ENCODE measurements around the gene P2RY1. TPM values are rescaled to one million over a fixed set of nuclear protein-coding genes. Genes with fewer than 3 reads are reported as not detected.

Gene P2RY1
- total RNA-seq, 6 donors from 2014 or later: 13.4 to 18.8 (median 16.8) TPM

DNA sequence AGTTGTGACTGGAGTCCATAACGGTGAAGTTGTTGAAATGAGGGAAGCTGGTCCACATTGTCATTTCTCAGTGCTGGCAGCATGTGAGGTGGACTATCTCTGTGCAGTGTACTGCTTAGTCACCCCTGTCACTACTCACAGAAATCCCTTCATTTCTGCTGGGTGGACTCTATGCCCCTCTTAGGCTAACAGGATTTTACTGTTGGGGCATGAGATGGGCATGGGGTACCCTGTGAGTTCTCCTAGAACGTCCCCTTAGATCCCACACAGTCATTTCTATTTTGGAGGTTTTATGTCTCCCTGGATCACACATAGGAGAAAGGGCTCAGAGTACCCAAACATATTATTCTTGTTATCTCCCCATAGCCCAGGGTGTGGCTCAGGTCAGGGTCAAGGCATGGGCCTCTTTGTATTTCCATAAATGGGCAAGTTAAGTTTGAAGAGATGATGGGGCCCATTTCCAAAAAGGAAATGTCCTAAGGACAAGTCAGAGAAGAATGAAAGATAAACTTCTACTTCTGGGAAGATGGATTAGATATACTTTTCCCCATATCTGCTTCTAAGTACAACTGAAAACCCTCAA, 15.2 kb downstream of the P2RY1 start:
- ATAC-seq (ENCODE audit: low FRiP score in 2 of 2): no peak
- 85 to 88% methylated on average over 2 of the region's 2 CpGs for WGBS, 2 donors
- Histone ChIP-seq H3K36me3 (no peaks in the 10 kb centered on the region), H3K4me1 (no peaks in the 10 kb centered on the region), H3K4me3 (no peak overlapping the region), H3K27me3 (no peaks in the 10 kb centered on the region), H3K27ac (no peak overlapping the region), H3K9me3 (peaks cover 0 to 10% (median 3%) of the 10 kb centered on the region in 4 donors)
- no peak for DNase-seq
- no peak for TF ChIP-seq POLR2AphosphoS5 (IDR thresholded peaks at IDR 0.05)
- TF ChIP-seq EP300 (IDR thresholded peaks at IDR 0.05): no peak
- no peak for TF ChIP-seq POLR2A (IDR thresholded peaks at IDR 0.05)
- no peak for TF ChIP-seq CTCF (IDR thresholded peaks at IDR 0.05)

GRCh38 chr3:152853196-152853595, 18.3 kb downstream of the P2RY1 start:
- Histone ChIP-seq H3K27ac (no peak overlapping the region), H3K9me3 (no peaks in the 10 kb centered on the region)

GRCh38 chr3:152857082-152857481, 22.2 kb downstream of the P2RY1 start:
- peak in 1 of 2 donors; percentile 55 for DNase-seq
- Histone ChIP-seq H3K36me3 (no peaks in the 10 kb centered on the region), H3K27ac (peak overlapping the region in 3 of 4 donors; percentile 44 to 61 (median 57)), H3K27me3 (no peaks in the 10 kb centered on the region), H3K9me3 (no peaks in the 10 kb centered on the region), H3K4me1 (peaks cover 4 to 8% (median 6%) of the 10 kb centered on the region in 4 donors), H3K4me3 (no peak overlapping the region)
- 76 to 87% methylated on average over 1 of the region's 1 CpG for WGBS, 2 donors
- ATAC-seq (ENCODE audit: low FRiP score in 2 of 2): peak; percentile 73 to 83
- TF ChIP-seq POLR2A (IDR thresholded peaks at IDR 0.05) (no peak), CTCF (IDR thresholded peaks at IDR 0.05) (no peak), POLR2AphosphoS5 (IDR thresholded peaks at IDR 0.05) (peak; percentile 37 to 47), EP300 (IDR thresholded peaks at IDR 0.05) (peak in 1 of 4 donors; percentile 68)

More at GRCh38 chr3:152853196-152853595, 18.3 kb downstream of the P2RY1 start:
- no peak for TF ChIP-seq EP300 (IDR thresholded peaks at IDR 0.05)
- TF ChIP-seq POLR2AphosphoS5 (IDR thresholded peaks at IDR 0.05): no peak
- no peaks in the 10 kb centered on the region for H3K27me3 ChIP-seq
- peaks cover 0 to 8% (median 2%) of the 10 kb centered on the region in 4 donors for H3K4me1 ChIP-seq
- no peak for DNase-seq
- H3K4me3 ChIP-seq: no peak overlapping the region
- 85% methylated on average over 2 of the region's 2 CpGs for WGBS, 2 donors
- H3K36me3 ChIP-seq: no peaks in the 10 kb centered on the region
- no peak for ATAC-seq (ENCODE audit: low FRiP score in 2 of 2)

DNA sequence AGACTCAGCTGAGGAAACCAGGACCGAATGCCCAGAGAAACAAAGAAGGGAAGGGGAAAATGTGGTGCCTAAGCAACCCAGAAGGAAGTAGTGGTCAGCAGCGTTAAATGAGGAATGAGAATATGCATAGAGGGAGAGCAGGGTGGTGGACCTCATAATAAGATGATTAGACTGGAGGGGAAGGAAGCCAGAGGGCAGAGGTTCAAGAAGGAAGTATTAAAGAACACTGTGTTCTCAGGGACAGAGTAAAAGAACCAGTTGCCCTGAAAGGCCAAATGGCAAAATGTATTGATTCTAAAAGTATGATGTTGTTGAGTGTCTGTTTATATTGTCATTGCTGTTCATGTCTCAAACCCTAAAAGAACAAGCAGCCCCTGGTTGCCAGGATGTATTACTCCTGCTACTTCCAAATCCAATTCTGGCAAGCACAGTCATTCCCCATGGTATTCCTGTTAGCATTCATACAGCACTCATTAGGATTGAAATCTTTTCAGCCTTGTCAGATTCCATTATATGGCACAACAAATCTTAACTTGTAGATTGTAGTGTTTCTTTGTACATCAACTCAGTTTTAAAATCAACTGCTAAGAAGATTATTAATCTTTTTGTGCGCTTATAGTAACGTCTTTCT, 23.4 kb downstream of the P2RY1 start:
- Histone ChIP-seq H3K27me3 (no peaks in the 10 kb centered on the region), H3K27ac (peak overlapping the region; percentile 44 to 61 (median 53)), H3K4me3 (no peak overlapping the region), H3K4me1 (peaks cover 4 to 8% (median 6%) of the 10 kb centered on the region in 4 donors), H3K9me3 (no peaks in the 10 kb centered on the region), H3K36me3 (no peaks in the 10 kb centered on the region)
- TF ChIP-seq POLR2A (IDR thresholded peaks at IDR 0.05): no peak
- no peak for TF ChIP-seq CTCF (IDR thresholded peaks at IDR 0.05)
- TF ChIP-seq EP300 (IDR thresholded peaks at IDR 0.05): peak in 1 of 4 donors; percentile 67
- peak in 1 of 2 donors; percentile 17 for TF ChIP-seq POLR2AphosphoS5 (IDR thresholded peaks at IDR 0.05)
- ATAC-seq (ENCODE audit: low FRiP score in 2 of 2) (peak in 1 of 2 donors; percentile 83), DNase-seq (peak in 1 of 2 donors; percentile 23)
- 65 to 81% methylated on average over 4 of the region's 4 CpGs for WGBS, 2 donors

DNA sequence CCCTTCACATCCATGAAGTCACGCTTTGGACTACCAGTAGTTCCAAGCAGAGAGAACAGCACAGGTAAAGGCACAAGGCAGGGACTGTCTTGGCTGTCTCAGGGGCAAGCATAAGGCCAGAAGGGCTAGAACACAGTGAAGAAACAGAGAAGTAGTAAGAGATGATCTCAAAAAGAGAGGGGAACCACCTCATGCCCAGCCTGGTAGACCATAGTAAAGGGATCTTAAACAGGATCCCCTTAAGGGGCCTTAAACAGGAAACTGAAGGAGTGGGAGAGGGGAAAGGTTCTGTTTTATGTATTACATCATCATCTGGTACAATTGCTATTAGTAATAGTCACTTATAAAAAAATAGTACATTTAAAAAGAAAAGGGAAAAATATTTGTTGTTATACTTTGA, 25.8 kb downstream of the P2RY1 start:
- DNase-seq (no peak), ATAC-seq (ENCODE audit: low FRiP score in 2 of 2) (no peak)
- H3K9me3 ChIP-seq: no peaks in the 10 kb centered on the region
- H3K36me3 ChIP-seq: no peaks in the 10 kb centered on the region
- peaks cover 4 to 8% (median 6%) of the 10 kb centered on the region in 4 donors for H3K4me1 ChIP-seq
- H3K27ac ChIP-seq: no peak overlapping the region
- TF ChIP-seq CTCF (IDR thresholded peaks at IDR 0.05) (no peak), POLR2A (IDR thresholded peaks at IDR 0.05) (no peak), EP300 (IDR thresholded peaks at IDR 0.05) (no peak), POLR2AphosphoS5 (IDR thresholded peaks at IDR 0.05) (no peak)
- no peak overlapping the region for H3K4me3 ChIP-seq
- WGBS, 2 donors: 95 to 100% methylated on average over 1 of the region's 1 CpG
- no peaks in the 10 kb centered on the region for H3K27me3 ChIP-seq
